Cardiac fibroblast (primary cell): ENCODE results near the gene SLFNL1.

Experiments used
- DNase-seq, 2 donors: peaks; one replicate each; pipeline versions ENCODE4 v3.0.0 to v3.0.0-alpha.2; 2010; ENCODE audit warnings: low read depth in 2 of 2
- H3K4me3 ChIP-seq, 2 donors: replicated peaks in 1 of 2; 1 replicate in 1 of 2; 2 replicates in 1 of 2; pipeline ENCODE4 v1.5.1; 2011; ENCODE audit warnings: low read depth in 2 of 2, low read length in 2 of 2, mild to moderate bottlenecking in 2 of 2, moderate library complexity in 1 of 2
- TF ChIP-seq, protein P1 (sequence below): IDR thresholded peaks from one replicate; pipeline ENCODE4 v1.5.1; 2011; ENCODE audit warnings: low read depth, mild to moderate bottlenecking, low read length, inconsistent platforms

The SLFNL1 gene

DNA sequence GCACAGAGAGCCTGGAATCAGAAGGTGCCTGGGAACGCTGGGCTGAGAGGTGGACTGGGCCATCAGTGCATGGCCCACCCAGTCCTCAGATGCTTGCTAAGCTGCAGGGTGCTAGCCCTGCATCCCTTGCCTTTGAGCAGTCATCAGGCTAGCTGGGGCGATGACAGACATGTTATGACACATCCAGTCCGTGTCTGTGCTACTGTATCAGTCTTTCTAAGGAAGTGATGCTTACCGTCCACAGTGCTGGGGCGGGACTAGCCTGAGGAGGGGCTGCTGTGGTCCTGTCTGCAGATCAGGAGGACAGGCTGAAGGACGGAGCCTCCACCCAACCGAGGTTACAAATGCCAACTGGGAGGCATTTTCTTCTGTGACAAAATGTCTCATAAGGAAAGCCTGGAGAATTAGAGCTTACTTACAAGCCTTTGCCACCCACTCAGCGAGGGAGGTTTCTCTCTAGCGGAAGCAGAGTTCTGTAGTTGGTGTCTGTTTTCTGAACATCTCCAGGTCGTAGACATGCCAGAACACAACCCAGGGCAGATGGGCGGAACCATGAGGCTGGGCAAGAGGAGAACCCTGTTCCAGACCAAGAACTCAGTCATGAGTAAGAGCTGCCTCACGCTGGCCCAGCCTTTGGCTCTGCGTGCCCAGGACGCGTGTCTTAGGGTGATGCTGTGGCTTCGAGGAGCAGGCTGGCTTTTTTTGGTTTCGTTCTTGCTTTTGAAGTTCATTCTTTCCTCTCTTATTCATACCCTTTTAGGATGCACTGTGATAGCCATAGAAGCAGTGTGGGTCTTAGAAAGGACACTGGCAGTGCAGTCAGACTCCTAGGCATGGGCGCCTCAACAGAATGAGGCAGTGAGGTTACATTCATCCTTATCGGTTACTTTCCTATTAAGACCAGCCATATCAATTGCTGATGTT lies 14.3 kb downstream of the SLFNL1 start:
- TF ChIP-seq, protein P1, sequence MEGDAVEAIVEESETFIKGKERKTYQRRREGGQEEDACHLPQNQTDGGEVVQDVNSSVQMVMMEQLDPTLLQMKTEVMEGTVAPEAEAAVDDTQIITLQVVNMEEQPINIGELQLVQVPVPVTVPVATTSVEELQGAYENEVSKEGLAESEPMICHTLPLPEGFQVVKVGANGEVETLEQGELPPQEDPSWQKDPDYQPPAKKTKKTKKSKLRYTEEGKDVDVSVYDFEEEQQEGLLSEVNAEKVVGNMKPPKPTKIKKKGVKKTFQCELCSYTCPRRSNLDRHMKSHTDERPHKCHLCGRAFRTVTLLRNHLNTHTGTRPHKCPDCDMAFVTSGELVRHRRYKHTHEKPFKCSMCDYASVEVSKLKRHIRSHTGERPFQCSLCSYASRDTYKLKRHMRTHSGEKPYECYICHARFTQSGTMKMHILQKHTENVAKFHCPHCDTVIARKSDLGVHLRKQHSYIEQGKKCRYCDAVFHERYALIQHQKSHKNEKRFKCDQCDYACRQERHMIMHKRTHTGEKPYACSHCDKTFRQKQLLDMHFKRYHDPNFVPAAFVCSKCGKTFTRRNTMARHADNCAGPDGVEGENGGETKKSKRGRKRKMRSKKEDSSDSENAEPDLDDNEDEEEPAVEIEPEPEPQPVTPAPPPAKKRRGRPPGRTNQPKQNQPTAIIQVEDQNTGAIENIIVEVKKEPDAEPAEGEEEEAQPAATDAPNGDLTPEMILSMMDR = no peak
- no peak overlapping the region for H3K4me3 ChIP-seq
- peak in 1 of 2 donors; percentile 42 for DNase-seq

DNA sequence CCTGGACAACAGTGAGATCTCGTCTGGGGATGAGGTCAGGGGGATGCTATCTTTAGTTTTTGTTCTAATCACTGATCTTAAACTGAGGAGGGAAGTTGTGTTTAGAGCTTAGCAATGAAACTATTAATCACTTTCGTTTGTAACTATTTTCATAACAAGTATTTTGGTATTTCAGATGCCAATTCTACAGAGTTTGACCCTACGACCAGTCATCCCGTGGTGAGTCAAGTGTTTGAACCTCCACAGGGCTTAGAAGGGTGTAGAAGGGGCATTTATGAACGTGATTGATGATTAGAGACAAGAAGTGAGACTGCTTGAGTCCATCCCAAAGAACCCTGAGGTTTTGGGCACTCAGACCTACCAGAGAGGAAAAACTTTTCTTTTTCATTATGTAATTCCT lies 15.6 kb downstream of the SLFNL1 start:
- no peak for DNase-seq
- TF ChIP-seq, protein P1 = no peak
- no peak overlapping the region for H3K4me3 ChIP-seq

DNA sequence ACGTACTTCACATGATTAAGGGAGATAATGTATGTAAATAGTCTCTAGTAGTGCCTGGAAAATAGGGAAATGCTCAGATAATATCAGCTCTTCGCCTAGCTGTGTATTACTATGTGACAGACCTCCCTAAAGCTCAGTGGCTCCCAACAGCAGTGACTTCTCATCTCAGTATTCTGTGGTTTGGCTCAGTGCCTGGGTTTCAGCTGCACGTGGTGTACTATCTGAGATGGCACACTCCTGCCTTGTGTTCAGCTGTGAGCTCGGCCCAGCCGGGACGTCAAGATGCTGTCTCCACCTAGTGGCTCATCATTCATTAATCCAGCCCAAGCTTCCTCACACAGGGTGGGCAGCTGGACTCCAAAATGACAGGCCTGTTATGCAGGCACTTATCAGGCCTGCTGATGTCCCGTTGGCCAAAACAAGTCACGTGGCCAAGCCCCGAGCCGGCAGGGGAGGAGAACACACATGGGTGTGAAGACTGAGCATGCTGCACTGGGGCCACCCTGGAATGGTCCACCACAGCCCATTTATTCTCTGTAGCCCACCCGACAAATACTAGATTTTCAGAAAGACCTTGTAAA lies 17.8 kb downstream of the SLFNL1 start:
- TF ChIP-seq, protein P1 = peak; percentile 57
- peak; percentile 99 for DNase-seq

GRCh38 chr1:41003127-41003639 lies 18.3 kb downstream of the SLFNL1 start:
- no peak overlapping the region for H3K4me3 ChIP-seq
- TF ChIP-seq, protein P1 = no peak
- DNase-seq = no peak

More for the DNA sequence above, 17.8 kb downstream of the SLFNL1 start:
- H3K4me3 ChIP-seq = no peak overlapping the region

GRCh38 chr1:40998668-40999067 lies 22.9 kb downstream of the SLFNL1 start:
- no peak for DNase-seq
- no peak overlapping the region for H3K4me3 ChIP-seq
- TF ChIP-seq, protein P1 = no peak

GRCh38 chr1:40997096-40997495 lies 24.4 kb downstream of the SLFNL1 start:
- H3K4me3 ChIP-seq = no peak overlapping the region
- DNase-seq = no peak
- TF ChIP-seq, protein P1 = no peak
